ENCODE measurements around the gene C12orf42.

DNA sequence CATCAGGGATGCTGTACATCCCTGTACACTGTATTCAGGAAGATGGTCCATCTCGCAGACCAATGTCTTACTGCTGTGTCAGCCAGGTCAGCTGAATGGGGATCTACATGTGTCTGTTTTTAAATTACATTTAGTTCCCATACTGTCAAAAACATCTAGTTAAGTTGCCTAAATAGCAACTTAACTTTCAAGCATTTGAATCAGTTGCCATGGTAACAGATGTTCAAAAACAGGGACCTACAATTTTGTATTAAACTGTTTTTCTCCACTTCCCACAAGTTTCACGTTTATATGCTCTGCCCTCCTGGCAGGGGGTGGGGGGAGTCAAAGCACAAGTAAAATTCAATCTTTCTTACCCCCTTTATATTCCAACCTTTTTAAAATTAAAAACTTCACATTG is 38.3 kb downstream of the C12orf42 start:
- no peak for TF ChIP-seq CTCF (IDR thresholded peaks at IDR 0.05)
- no peak for TF ChIP-seq PRRX2 (CRISPR knock-in tag; IDR thresholded peaks at IDR 0.05)
- no peak for TF ChIP-seq CREM (CRISPR knock-in tag; IDR thresholded peaks at IDR 0.05)
- TF ChIP-seq IRF2 (CRISPR knock-in tag; IDR thresholded peaks at IDR 0.05; ENCODE audit: borderline replicate concordance, low read depth): no peak
- TF ChIP-seq, protein P1, sequence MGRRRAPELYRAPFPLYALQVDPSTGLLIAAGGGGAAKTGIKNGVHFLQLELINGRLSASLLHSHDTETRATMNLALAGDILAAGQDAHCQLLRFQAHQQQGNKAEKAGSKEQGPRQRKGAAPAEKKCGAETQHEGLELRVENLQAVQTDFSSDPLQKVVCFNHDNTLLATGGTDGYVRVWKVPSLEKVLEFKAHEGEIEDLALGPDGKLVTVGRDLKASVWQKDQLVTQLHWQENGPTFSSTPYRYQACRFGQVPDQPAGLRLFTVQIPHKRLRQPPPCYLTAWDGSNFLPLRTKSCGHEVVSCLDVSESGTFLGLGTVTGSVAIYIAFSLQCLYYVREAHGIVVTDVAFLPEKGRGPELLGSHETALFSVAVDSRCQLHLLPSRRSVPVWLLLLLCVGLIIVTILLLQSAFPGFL (CRISPR knock-in tag; IDR thresholded peaks at IDR 0.05; ENCODE audit: borderline replicate concordance): no peak
- no peak for TF ChIP-seq MAX (CRISPR knock-in tag; IDR thresholded peaks at IDR 0.05)
- TF ChIP-seq JUN (CRISPR knock-in tag; IDR thresholded peaks at IDR 0.05): no peak
- no peak for TF ChIP-seq ESRRA (CRISPR knock-in tag; IDR thresholded peaks at IDR 0.05; ENCODE audit: borderline replicate concordance)
- no peak for TF ChIP-seq TP53 (CRISPR knock-in tag; IDR thresholded peaks at IDR 0.05)
- TF ChIP-seq, protein P2, sequence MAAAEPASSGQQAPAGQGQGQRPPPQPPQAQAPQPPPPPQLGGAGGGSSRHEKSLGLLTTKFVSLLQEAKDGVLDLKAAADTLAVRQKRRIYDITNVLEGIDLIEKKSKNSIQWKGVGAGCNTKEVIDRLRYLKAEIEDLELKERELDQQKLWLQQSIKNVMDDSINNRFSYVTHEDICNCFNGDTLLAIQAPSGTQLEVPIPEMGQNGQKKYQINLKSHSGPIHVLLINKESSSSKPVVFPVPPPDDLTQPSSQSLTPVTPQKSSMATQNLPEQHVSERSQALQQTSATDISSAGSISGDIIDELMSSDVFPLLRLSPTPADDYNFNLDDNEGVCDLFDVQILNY (CRISPR knock-in tag; IDR thresholded peaks at IDR 0.05): no peak
- TF ChIP-seq, protein P3, sequence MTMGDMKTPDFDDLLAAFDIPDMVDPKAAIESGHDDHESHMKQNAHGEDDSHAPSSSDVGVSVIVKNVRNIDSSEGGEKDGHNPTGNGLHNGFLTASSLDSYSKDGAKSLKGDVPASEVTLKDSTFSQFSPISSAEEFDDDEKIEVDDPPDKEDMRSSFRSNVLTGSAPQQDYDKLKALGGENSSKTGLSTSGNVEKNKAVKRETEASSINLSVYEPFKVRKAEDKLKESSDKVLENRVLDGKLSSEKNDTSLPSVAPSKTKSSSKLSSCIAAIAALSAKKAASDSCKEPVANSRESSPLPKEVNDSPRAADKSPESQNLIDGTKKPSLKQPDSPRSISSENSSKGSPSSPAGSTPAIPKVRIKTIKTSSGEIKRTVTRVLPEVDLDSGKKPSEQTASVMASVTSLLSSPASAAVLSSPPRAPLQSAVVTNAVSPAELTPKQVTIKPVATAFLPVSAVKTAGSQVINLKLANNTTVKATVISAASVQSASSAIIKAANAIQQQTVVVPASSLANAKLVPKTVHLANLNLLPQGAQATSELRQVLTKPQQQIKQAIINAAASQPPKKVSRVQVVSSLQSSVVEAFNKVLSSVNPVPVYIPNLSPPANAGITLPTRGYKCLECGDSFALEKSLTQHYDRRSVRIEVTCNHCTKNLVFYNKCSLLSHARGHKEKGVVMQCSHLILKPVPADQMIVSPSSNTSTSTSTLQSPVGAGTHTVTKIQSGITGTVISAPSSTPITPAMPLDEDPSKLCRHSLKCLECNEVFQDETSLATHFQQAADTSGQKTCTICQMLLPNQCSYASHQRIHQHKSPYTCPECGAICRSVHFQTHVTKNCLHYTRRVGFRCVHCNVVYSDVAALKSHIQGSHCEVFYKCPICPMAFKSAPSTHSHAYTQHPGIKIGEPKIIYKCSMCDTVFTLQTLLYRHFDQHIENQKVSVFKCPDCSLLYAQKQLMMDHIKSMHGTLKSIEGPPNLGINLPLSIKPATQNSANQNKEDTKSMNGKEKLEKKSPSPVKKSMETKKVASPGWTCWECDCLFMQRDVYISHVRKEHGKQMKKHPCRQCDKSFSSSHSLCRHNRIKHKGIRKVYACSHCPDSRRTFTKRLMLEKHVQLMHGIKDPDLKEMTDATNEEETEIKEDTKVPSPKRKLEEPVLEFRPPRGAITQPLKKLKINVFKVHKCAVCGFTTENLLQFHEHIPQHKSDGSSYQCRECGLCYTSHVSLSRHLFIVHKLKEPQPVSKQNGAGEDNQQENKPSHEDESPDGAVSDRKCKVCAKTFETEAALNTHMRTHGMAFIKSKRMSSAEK (CRISPR knock-in tag; IDR thresholded peaks at IDR 0.05; ENCODE audit: borderline replicate concordance): no peak
- TF ChIP-seq FOXP1 (CRISPR knock-in tag; IDR thresholded peaks at IDR 0.05; ENCODE audit: borderline replicate concordance): no peak
